ENCODE measurements around the gene CD99L2.

DNA sequence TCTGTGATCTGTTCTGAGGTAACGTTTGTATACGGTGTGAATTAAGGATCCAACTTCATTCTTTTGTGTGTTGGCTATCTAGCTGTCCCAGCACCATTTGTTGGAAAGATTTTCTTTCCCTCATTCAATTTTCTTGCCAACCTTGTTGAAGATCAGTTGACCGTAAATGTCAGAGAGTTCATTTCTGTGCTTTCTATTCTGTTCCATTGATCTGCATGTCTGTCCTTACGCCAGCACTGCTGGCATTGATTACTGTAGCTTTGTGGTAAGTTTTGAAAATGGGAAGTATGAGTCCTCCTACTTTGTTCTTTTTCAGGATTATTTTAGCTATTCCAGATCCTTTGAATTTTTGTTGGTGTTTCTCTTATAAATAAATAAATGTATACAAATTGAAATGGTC is 144.5 kb downstream of the CD99L2 start:
- TF ChIP-seq TAF1 (IDR thresholded peaks at IDR 0.05; ENCODE audit: borderline replicate concordance, insufficient read depth, low read length) (no peak), POLR2AphosphoS5 (IDR thresholded peaks at IDR 0.05; ENCODE audit: low read depth, low read length) (no peak)
